K562 (cell line): ENCODE measurements around the gene LPXN.

Experiments
- POLR2A ChIP-seq: fragments of 450-650 bp; conservative IDR thresholded peaks from 2 replicates; pipeline ENCODE4 v1.6.1; 2016
- POLR2AphosphoS5 ChIP-seq: IDR thresholded peaks from 2 replicates; pipeline ENCODE4 v1.6.1; 2011; ENCODE audit warnings: mild to moderate bottlenecking, low read depth, low read length, moderate library complexity; ENCODE audit not compliant: control insufficient read depth, insufficient read depth
- PURB ChIP-seq: sonication (generic); formaldehyde crosslinking; IDR thresholded peaks from 2 replicates; pipeline ENCODE4 v1.9.0; 2021; ENCODE audit warnings: low read depth, mild to moderate bottlenecking, missing genetic modification reagents
- SMAD1 ChIP-seq: fragments of 150-350 bp; IDR thresholded peaks from 2 replicates; pipeline ENCODE4 v1.6.1; 2014; ENCODE audit warnings: low read length, low read depth; ENCODE audit not compliant: partially characterized antibody
- TBP ChIP-seq: optimal IDR thresholded peaks from 2 replicates; pipeline ENCODE3; 2011; ENCODE audit warnings: low read depth, low read length, improper control_type of control experiment
- TF ChIP-seq, protein P1 (sequence below), 3 experiments: IDR thresholded peaks in 2 of 3; conservative IDR thresholded peaks in 1 of 3; 2 replicates each; pipeline ENCODE4 v1.5.1; 2011 to 2012; ENCODE audit warnings: low read length in 3 of 3, mild to moderate bottlenecking in 3 of 3, control low read depth in 2 of 3, improper control_type of control experiment in 1 of 3, inconsistent platforms in 1 of 3, low read depth in 1 of 3, mixed read lengths in 1 of 3, moderate library complexity in 1 of 3; ENCODE audit not compliant: insufficient read depth in 2 of 3
- TF ChIP-seq, protein P2 (sequence below): sonication (generic); formaldehyde crosslinking; IDR thresholded peaks from 2 replicates; pipeline ENCODE4 v1.8.1; 2023; ENCODE audit warnings: mild to moderate bottlenecking, missing genetic modification reagents
- TF ChIP-seq, protein P3 (sequence below): sonication (generic); formaldehyde crosslinking; IDR thresholded peaks from 2 replicates; pipeline ENCODE4 v1.9.0; 2022; ENCODE audit warnings: mild to moderate bottlenecking, missing genetic modification reagents

DNA sequence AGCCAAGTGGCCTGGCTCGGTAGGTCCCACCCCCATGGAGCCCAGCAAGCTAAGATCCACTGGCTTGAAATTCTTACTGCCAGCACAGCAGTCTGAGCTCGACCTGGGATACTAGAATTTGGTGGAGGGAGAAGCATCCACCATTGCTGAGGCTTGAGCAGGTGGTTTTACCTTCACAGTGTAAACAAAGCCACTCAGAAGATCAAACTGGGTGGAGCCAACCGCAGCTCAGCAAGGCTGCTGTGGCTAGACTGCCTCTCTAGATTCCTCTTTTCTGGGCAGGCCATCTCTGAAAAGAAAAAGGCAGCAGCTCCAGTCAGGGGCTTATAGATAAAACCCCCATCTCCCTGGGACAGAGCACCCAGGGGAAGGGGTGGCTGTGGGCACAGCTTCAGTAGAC lies 45.4 kb downstream of the LPXN start:
- TF ChIP-seq, protein P1, sequence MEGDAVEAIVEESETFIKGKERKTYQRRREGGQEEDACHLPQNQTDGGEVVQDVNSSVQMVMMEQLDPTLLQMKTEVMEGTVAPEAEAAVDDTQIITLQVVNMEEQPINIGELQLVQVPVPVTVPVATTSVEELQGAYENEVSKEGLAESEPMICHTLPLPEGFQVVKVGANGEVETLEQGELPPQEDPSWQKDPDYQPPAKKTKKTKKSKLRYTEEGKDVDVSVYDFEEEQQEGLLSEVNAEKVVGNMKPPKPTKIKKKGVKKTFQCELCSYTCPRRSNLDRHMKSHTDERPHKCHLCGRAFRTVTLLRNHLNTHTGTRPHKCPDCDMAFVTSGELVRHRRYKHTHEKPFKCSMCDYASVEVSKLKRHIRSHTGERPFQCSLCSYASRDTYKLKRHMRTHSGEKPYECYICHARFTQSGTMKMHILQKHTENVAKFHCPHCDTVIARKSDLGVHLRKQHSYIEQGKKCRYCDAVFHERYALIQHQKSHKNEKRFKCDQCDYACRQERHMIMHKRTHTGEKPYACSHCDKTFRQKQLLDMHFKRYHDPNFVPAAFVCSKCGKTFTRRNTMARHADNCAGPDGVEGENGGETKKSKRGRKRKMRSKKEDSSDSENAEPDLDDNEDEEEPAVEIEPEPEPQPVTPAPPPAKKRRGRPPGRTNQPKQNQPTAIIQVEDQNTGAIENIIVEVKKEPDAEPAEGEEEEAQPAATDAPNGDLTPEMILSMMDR (IDR thresholded peaks at IDR 0.05 in 2 of 3, conservative IDR thresholded peaks at IDR 0.05 in 1 of 3; ENCODE audit: insufficient read depth in 2 of 3, low read depth in 1 of 3, low read length in 3 of 3): no peak
- TF ChIP-seq SMAD1 (no peak), TBP (no peak), POLR2A (no peak), PURB (CRISPR knock-in tag) (no peak), POLR2AphosphoS5 (no peak)
- TF ChIP-seq, protein P2, sequence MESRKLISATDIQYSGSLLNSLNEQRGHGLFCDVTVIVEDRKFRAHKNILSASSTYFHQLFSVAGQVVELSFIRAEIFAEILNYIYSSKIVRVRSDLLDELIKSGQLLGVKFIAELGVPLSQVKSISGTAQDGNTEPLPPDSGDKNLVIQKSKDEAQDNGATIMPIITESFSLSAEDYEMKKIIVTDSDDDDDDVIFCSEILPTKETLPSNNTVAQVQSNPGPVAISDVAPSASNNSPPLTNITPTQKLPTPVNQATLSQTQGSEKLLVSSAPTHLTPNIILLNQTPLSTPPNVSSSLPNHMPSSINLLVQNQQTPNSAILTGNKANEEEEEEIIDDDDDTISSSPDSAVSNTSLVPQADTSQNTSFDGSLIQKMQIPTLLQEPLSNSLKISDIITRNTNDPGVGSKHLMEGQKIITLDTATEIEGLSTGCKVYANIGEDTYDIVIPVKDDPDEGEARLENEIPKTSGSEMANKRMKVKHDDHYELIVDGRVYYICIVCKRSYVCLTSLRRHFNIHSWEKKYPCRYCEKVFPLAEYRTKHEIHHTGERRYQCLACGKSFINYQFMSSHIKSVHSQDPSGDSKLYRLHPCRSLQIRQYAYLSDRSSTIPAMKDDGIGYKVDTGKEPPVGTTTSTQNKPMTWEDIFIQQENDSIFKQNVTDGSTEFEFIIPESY (CRISPR knock-in tag): no peak
- TF ChIP-seq, protein P3, sequence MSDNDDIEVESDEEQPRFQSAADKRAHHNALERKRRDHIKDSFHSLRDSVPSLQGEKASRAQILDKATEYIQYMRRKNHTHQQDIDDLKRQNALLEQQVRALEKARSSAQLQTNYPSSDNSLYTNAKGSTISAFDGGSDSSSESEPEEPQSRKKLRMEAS (CRISPR knock-in tag): no peak
